HG03095 (cell line): ENCODE data around the gene PCDHGB3.
"Not testable (repeated sequence)": the region's sequence is repeated elsewhere in the genome, so short reads cannot be mapped to it uniquely, and the experiment has no call there.

ENCODE experiments used
- ATAC-seq: cut with Tn5 transposase; IDR thresholded peaks from one replicate; pipeline ENCODE4 v1.9.1; 2021; ENCODE audit warnings: moderate library complexity; ENCODE audit not compliant: unreplicated experiment

Gene PCDHGB3

GRCh38 chr5:141369994-141370848 is at the start of gene PCDHGB3:
PCDHGB3 (plus strand) TSS chr5:141370242; CDS start chr5:141370395, 153 bp downstream.
- peak; percentile 99 for ATAC-seq

GRCh38 chr5:141322261-141322660 is 47.8 kb upstream of the PCDHGB3 start:
- no peak for ATAC-seq

GRCh38 chr5:141326088-141326854 is 43.8 kb upstream of the PCDHGB3 start:
- peak; percentile 81 for ATAC-seq

- no peak for ATAC-seq
These were observed 41.8 kb upstream of the PCDHGB3 start for GRCh38 chr5:141328231-141328630.

GRCh38 chr5:141330299-141331080 is 39.6 kb upstream of the PCDHGB3 start, which contains the start of gene PCDHGA1:
PCDHGA1 (plus strand) TSS chr5:141330514.
- ATAC-seq, result peak; percentile 41

- not testable (repeated sequence) for ATAC-seq
These were observed 37.5 kb upstream of the PCDHGB3 start for GRCh38 chr5:141332571-141332970.

- ATAC-seq, result no peak
These were observed 31.3 kb upstream of the PCDHGB3 start, which contains the start of gene PCDHGA2 for GRCh38 chr5:141338538-141339306. PCDHGA2 (plus strand) TSS chr5:141338760.

GRCh38 chr5:141340781-141341354 is 29.2 kb upstream of the PCDHGB3 start:
- not testable (repeated sequence) for ATAC-seq

GRCh38 chr5:141342773-141343172 is 27.3 kb upstream of the PCDHGB3 start:
- ATAC-seq, result no peak

- ATAC-seq, result no peak
These were observed 26.6 kb upstream of the PCDHGB3 start, which contains the start of gene PCDHGA3 for GRCh38 chr5:141343242-141343952. PCDHGA3 (plus strand) TSS chr5:141343829; CDS start chr5:141344034, 205 bp downstream.

GRCh38 chr5:141343953-141344463 is 26.0 kb upstream of the PCDHGB3 start:
- ATAC-seq, result no peak

- ATAC-seq, result no peak
These were observed 24.7 kb upstream of the PCDHGB3 start for GRCh38 chr5:141345327-141345726.

- not testable (repeated sequence) for ATAC-seq
These were observed 24.0 kb upstream of the PCDHGB3 start for GRCh38 chr5:141346017-141346416.

- ATAC-seq, result peak; percentile 89
These were observed 20.0 kb upstream of the PCDHGB3 start, which contains the start of gene PCDHGB1 for GRCh38 chr5:141349917-141350619. PCDHGB1 (plus strand) TSS chr5:141350099; CDS start chr5:141350261, 162 bp downstream.

- ATAC-seq, result no peak
These were observed 18.5 kb upstream of the PCDHGB3 start for GRCh38 chr5:141351591-141351990.

GRCh38 chr5:141354900-141355469 is 15.1 kb upstream of the PCDHGB3 start, which contains the start of gene PCDHGA4:
PCDHGA4 (plus strand) TSS chr5:141355021; CDS start chr5:141355108, 87 bp downstream.
- ATAC-seq, result no peak

- no peak for ATAC-seq
These were observed 14.4 kb upstream of the PCDHGB3 start for GRCh38 chr5:141355641-141356040.

- ATAC-seq, result no peak
These were observed 13.9 kb upstream of the PCDHGB3 start for GRCh38 chr5:141356133-141356532.
